HepG2 (cell line): ENCODE measurements around the gene TARS3. TPM values are rescaled to one million over a fixed set of nuclear protein-coding genes. Genes with fewer than 3 reads are reported as not detected.

ENCODE experiments used
- DRAP1 ChIP-seq: IDR thresholded peaks from 2 replicates; pipeline ENCODE4 v1.6.1; 2016; ENCODE audit warnings: missing genetic modification reagents, missing compliant biosample characterization
- ESRRA ChIP-seq: sonication (generic); formaldehyde crosslinking; IDR thresholded peaks from 2 replicates; pipeline ENCODE4 v1.5.1; 2020; ENCODE audit warnings: mild to moderate bottlenecking, low read depth, missing genetic modification reagents
- NFE2L1 ChIP-seq: sonication (generic); formaldehyde crosslinking; IDR thresholded peaks from 2 replicates; pipeline ENCODE4 v1.4.0; 2020; ENCODE audit warnings: missing genetic modification reagents, mild to moderate bottlenecking, borderline replicate concordance
- NFE2L2 ChIP-seq: fragments of 150-350 bp; IDR thresholded peaks from 2 replicates; pipeline ENCODE4 v1.6.1; 2014; ENCODE audit warnings: low read length
- NR1H2 ChIP-seq: sonication (generic); formaldehyde crosslinking; IDR thresholded peaks from 2 replicates; pipeline ENCODE4 v1.8.1; 2022; ENCODE audit warnings: low read depth, missing genetic modification reagents, borderline replicate concordance
- NR3C1 ChIP-seq: sonication (generic); formaldehyde crosslinking; IDR thresholded peaks from 2 replicates; pipeline ENCODE4 v1.4.0; 2020; ENCODE audit warnings: missing genetic modification reagents
- RNF2 ChIP-seq: fragments of 450-650 bp; conservative IDR thresholded peaks from 2 replicates; pipeline ENCODE4 v1.6.1; 2016; ENCODE audit warnings: low read depth
- SRSF9 ChIP-seq: fragments of 200-400 bp; formaldehyde crosslinking; IDR thresholded peaks from 2 replicates; pipeline ENCODE4 v1.6.1; 2018; ENCODE audit warnings: borderline replicate concordance, mild to moderate bottlenecking, low read depth, low read length; ENCODE audit not compliant: insufficient read depth, poor library complexity, severe bottlenecking
- TBP ChIP-seq: sonication (generic); formaldehyde crosslinking; IDR thresholded peaks from 2 replicates; pipeline ENCODE4 v1.5.0; 2020; ENCODE audit warnings: missing genetic modification reagents
- ZBED4 ChIP-seq: sonication (generic); formaldehyde crosslinking; IDR thresholded peaks from 2 replicates; pipeline ENCODE4 v1.4.0; 2020; ENCODE audit warnings: missing genetic modification reagents, borderline replicate concordance
- ZNF274 ChIP-seq: sonication (generic); formaldehyde crosslinking; IDR thresholded peaks from 2 replicates; pipeline ENCODE4 v1.5.1; 2020; ENCODE audit warnings: mild to moderate bottlenecking, missing genetic modification reagents
- ZNF292 ChIP-seq: sonication (generic); formaldehyde crosslinking; IDR thresholded peaks from 2 replicates; pipeline ENCODE4 v1.8.1; 2022; ENCODE audit warnings: mild to moderate bottlenecking, low read depth, missing genetic modification reagents, borderline replicate concordance
- ZNF563 ChIP-seq: sonication (generic); formaldehyde crosslinking; IDR thresholded peaks from 2 replicates; pipeline ENCODE4 v1.8.0; 2022; ENCODE audit warnings: mild to moderate bottlenecking, moderate library complexity, missing genetic modification reagents
- ZNF577 ChIP-seq: sonication (generic); formaldehyde crosslinking; IDR thresholded peaks from 2 replicates; pipeline ENCODE4 v1.4.0; 2020; ENCODE audit warnings: mild to moderate bottlenecking, low read depth, missing genetic modification reagents, borderline replicate concordance
- ZNF614 ChIP-seq: IDR thresholded peaks from 2 replicates; pipeline ENCODE4 v1.6.1; 2018; ENCODE audit warnings: missing biosample characterization, missing genetic modification reagents, inconsistent platforms, borderline replicate concordance
- ZNF781 ChIP-seq: sonication (generic); formaldehyde crosslinking; IDR thresholded peaks from 2 replicates; pipeline ENCODE4 v1.5.1; 2020; ENCODE audit warnings: borderline replicate concordance, mild to moderate bottlenecking, missing genetic modification reagents; ENCODE audit errors: not compliant biosample characterization
- ZNF850 ChIP-seq: sonication (generic); formaldehyde crosslinking; conservative IDR thresholded peaks from 2 replicates; pipeline ENCODE4 v1.9.0; 2021; ENCODE audit warnings: mild to moderate bottlenecking, missing genetic modification reagents
- polyA plus RNA-seq, 8 experiments: library from polyadenylated mRNA; depleted of rRNA in 3 of 8; stranded (reverse) in 7 of 8; unstranded in 1 of 8; fragments of >200 nt; fragmentation: Illumina TruSeq in 4 of 8; extraction: Trizol in 4 of 8; gene quantifications; 2 replicates each; pipeline versions ENCODE4 v1.2.1 to v1.2.3, GENCODE V29; 2011 to 2016; ENCODE audit warnings: low read depth in 4 of 8, missing spikeins in 1 of 8, mixed read lengths in 1 of 8; ENCODE audit not compliant: insufficient read depth in 1 of 8
- total RNA-seq, 5 experiments: library from RNA; depleted of rRNA; stranded (reverse); fragments of >200 nt; fragmentation: Illumina TruSeq; extraction: Trizol; gene quantifications; 2 replicates each; pipeline ENCODE4 v1.2.3, GENCODE V29; 2016; ENCODE audit warnings: low read depth in 1 of 5
- TF ChIP-seq, protein P1 (sequence below): IDR thresholded peaks from 2 replicates; pipeline ENCODE4 v1.6.1; 2016; ENCODE audit warnings: low read depth, control low read depth

The TARS3 gene
- total and polyA plus RNA-seq, 2 of the 13 experiments (the other 11 are each of a cell fraction or from before 2014, with no cell fraction given) = 4.1 to 11.7 TPM

GRCh38 chr15:101615986-101616848, 108.1 kb downstream of the TARS3 start (continued):
- 0 out of 2 replicates have a peak, but pooled peaks have one; percentile 47 for TF ChIP-seq ZNF274 (CRISPR knock-in tag)
- no peak for TF ChIP-seq RNF2
- peak; percentile 66; the same call in 1 of the 2 replicates for TF ChIP-seq ZNF292 (CRISPR knock-in tag)
- no peak for TF ChIP-seq NR1H2 (CRISPR knock-in tag)
- no peak for TF ChIP-seq NFE2L1
- TF ChIP-seq NFE2L2 = no peak
- no peak for TF ChIP-seq TBP
- TF ChIP-seq ZNF577 (CRISPR knock-in tag) = no peak
- no peak for TF ChIP-seq NR3C1 (CRISPR knock-in tag)
- no peak for TF ChIP-seq ZNF614 (CRISPR knock-in tag)
- TF ChIP-seq ZNF563 (CRISPR knock-in tag) = peak; percentile 24; the same call in 1 of the 2 replicates
- TF ChIP-seq ZNF850 (CRISPR knock-in tag) = no peak
- peak; percentile 61; the same call in 1 of the 2 replicates for TF ChIP-seq ESRRA (CRISPR knock-in tag)
- 0 out of 2 replicates have a peak, but pooled peaks have one; percentile 53 for TF ChIP-seq DRAP1 (CRISPR knock-in tag)
- no peak for TF ChIP-seq SRSF9
- no peak; the same call in 1 of the 2 replicates for TF ChIP-seq ZBED4 (CRISPR knock-in tag)
- TF ChIP-seq ZNF781 = no peak
- TF ChIP-seq, protein P1, sequence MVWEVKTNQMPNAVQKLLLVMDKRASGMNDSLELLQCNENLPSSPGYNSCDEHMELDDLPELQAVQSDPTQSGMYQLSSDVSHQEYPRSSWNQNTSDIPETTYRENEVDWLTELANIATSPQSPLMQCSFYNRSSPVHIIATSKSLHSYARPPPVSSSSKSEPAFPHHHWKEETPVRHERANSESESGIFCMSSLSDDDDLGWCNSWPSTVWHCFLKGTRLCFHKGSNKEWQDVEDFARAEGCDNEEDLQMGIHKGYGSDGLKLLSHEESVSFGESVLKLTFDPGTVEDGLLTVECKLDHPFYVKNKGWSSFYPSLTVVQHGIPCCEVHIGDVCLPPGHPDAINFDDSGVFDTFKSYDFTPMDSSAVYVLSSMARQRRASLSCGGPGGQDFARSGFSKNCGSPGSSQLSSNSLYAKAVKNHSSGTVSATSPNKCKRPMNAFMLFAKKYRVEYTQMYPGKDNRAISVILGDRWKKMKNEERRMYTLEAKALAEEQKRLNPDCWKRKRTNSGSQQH (CRISPR knock-in tag) = 0 out of 2 replicates have a peak, but pooled peaks have one; percentile 80
